RPMI8226 (cell line): ENCODE results near the gene NDUFB1.

Experiments used
- DNase-seq: peaks from one replicate; pipeline ENCODE4 v3.0.0-alpha.2; 2015

NDUFB1 gene

DNA sequence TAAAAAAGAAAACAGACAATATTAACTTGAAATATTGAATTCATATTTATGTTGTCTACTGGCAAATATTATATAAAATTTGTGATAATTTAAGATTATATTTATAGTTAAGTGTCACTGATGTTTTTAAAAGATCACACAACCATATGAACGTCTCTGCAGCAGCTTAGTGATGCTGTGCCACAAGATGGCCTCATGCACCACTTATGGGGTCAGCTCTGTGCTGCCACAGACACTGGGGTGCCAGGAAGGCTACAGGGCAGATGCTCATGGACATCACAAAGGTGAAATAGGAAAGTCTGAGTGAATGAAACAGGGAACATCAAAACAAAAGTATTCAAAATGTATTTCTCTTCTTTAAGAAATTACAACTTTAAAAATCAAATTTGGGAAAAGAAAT is 28.2 kb downstream of the NDUFB1 start:
- no peak for DNase-seq

DNA sequence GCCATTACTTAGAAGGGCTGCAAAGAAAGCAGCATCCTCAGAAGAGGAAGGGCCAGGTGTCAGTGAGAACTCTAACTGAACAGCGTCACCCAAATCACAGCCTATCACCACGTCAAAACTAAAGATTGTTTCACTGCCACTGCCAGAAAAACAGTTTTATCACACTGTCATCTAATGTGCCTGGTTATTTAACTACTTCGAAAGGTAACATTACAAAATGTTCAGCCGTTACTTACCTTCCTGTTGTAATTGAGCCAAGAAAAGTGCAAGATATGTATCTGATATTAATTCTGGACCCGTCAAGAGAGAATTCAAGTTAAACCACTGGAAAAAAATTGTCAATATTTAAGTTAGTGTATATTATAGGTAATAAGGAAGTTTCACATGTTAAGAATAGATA is 33.0 kb downstream of the NDUFB1 start:
- DNase-seq: no peak

DNA sequence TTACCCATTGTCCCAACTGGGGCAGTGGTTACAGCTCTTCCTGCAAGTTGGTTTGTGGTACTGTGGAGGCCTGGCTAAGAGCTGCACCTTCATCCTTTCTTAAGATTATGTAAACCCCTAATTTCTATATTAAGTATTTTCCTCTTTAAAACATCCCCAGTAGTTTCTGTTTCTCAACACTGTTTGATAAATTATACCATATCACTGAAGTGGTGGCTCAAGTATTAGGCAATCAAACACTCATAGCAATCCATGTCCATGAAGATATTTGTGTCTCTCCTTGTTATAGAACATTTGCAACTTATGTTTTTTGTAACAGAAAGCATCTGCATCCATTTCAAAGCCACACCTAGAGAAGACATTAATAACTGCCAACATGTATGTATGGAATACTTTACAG is 47.0 kb downstream of the NDUFB1 start:
- no peak for DNase-seq
